ENCODE data around the gene NEK1. TPM values are rescaled to one million over a fixed set of nuclear protein-coding genes. Genes with fewer than 3 reads are reported as not detected.
"Not testable (repeated sequence)": the region's sequence is repeated elsewhere in the genome, so short reads cannot be mapped to it uniquely, and the experiment has no call there.

NEK1 gene
- total and polyA plus RNA-seq, 7 donors, result 3.0 to 8.8 (median 7.6) TPM

- ATAC-seq (no peak), DNase-seq (no peak)
- H3K27ac ChIP-seq, result no peak overlapping the region
- no peak for TF ChIP-seq CTCF (IDR thresholded peaks at IDR 0.05)
- intact Hi-C loops (cut with DNase I), result no loop called here
- no peak overlapping the region for H3K4me3 ChIP-seq
- H3K4me1 ChIP-seq, result no peaks in the 10 kb centered on the region
- H3K9me3 ChIP-seq, result no peaks in the 10 kb centered on the region
- H3K36me3 ChIP-seq (ENCODE audit: insufficient read depth in 1 of 2, low read depth in 1 of 2), result peaks cover 0 to 8% of the 10 kb centered on the region in 2 donors
- H3K27me3 ChIP-seq (ENCODE audit: insufficient read depth in 3 of 3, low read length in 2 of 3), result no peaks in the 10 kb centered on the region
Observed at GRCh38 chr4:169523796-169524195, 88.6 kb downstream of the NEK1 start.

GRCh38 chr4:169510617-169511016, 101.8 kb downstream of the NEK1 start:
- 86 to 94% (median 87%) methylated on average over 3 of the region's 3 CpGs for WGBS, 3 donors
- H3K4me3 ChIP-seq, result no peak overlapping the region
- H3K4me1 ChIP-seq, result no peaks in the 10 kb centered on the region
- H3K9me3 ChIP-seq, result no peaks in the 10 kb centered on the region
- no peaks in the 10 kb centered on the region for H3K27me3 ChIP-seq (ENCODE audit: insufficient read depth in 3 of 3, low read length in 2 of 3)
- ATAC-seq, result no peak
- intact Hi-C loops (cut with DNase I), result no loop called here
- peaks cover 0 to 22% of the 10 kb centered on the region in 2 donors for H3K36me3 ChIP-seq (ENCODE audit: insufficient read depth in 1 of 2, low read depth in 1 of 2)
- TF ChIP-seq CTCF (IDR thresholded peaks at IDR 0.05), result no peak
- H3K27ac ChIP-seq, result no peak overlapping the region
- DNase-seq, result no peak

GRCh38 chr4:169506903-169507302, 105.5 kb downstream of the NEK1 start:
- TF ChIP-seq CTCF (IDR thresholded peaks at IDR 0.05), result no peak
- ATAC-seq, result no peak
- H3K9me3 ChIP-seq, result peaks cover 4% of the 10 kb centered on the region

GRCh38 chr4:169499907-169500306, 112.5 kb downstream of the NEK1 start:
- H3K27me3 ChIP-seq (ENCODE audit: insufficient read depth in 3 of 3, low read length in 2 of 3); DNase-seq; H3K4me1 ChIP-seq; H3K9me3 ChIP-seq; H3K27ac ChIP-seq; ATAC-seq; intact Hi-C loops (cut with DNase I); H3K4me3 ChIP-seq: not testable (repeated sequence)
- 97 to 100% (median 99%) methylated on average over 9 to 11 of the region's 11 CpGs for WGBS, 3 donors
- peaks cover 3 to 11% of the 10 kb centered on the region in 2 donors for H3K36me3 ChIP-seq (ENCODE audit: insufficient read depth in 1 of 2, low read depth in 1 of 2)

More at GRCh38 chr4:169506903-169507302, 105.5 kb downstream of the NEK1 start:
- intact Hi-C loops (cut with DNase I), result no loop called here
- H3K4me3 ChIP-seq, result no peak overlapping the region
- H3K27me3 ChIP-seq (ENCODE audit: insufficient read depth in 3 of 3, low read length in 2 of 3), result no peaks in the 10 kb centered on the region
- no peak for DNase-seq
- no peak overlapping the region for H3K27ac ChIP-seq
- 86 to 89% (median 87%) methylated on average over 2 of the region's 2 CpGs for WGBS, 3 donors
- peaks cover 3 to 27% of the 10 kb centered on the region in 2 donors for H3K36me3 ChIP-seq (ENCODE audit: insufficient read depth in 1 of 2, low read depth in 1 of 2)
- no peaks in the 10 kb centered on the region for H3K4me1 ChIP-seq

GRCh38 chr4:169494234-169494633, 118.1 kb downstream of the NEK1 start:
- WGBS, 3 donors, result 95% methylated on average over 3 of the region's 3 CpGs
- not testable (repeated sequence) for ATAC-seq
- intact Hi-C loops (cut with DNase I), result loop anchor here in 1 of 2 donors (5.0 kb wide), 1 partner anchor 567 kb away; no protein-coding TSS in a partner anchor

GRCh38 chr4:169493164-169493524, 119.2 kb downstream of the NEK1 start:
- intact Hi-C loops (cut with DNase I), result loop anchor here (2.0 to 5.0 kb wide), 2 partner anchors 566 to 570 kb away; no protein-coding TSS in a partner anchor
- no peaks in the 10 kb centered on the region for H3K9me3 ChIP-seq
- H3K4me1 ChIP-seq, result no peaks in the 10 kb centered on the region
- ATAC-seq (no peak), DNase-seq (no peak)
- H3K4me3 ChIP-seq, result no peak overlapping the region
- H3K36me3 ChIP-seq (ENCODE audit: insufficient read depth in 1 of 2, low read depth in 1 of 2), result no peaks in the 10 kb centered on the region
- TF ChIP-seq CTCF (IDR thresholded peaks at IDR 0.05), result no peak
- H3K27me3 ChIP-seq (ENCODE audit: insufficient read depth in 3 of 3, low read length in 2 of 3), result no peaks in the 10 kb centered on the region
- 60 to 74% (median 73%) methylated on average over 2 of the region's 2 CpGs for WGBS, 3 donors
- H3K27ac ChIP-seq, result no peak overlapping the region

More at GRCh38 chr4:169494234-169494633, 118.1 kb downstream of the NEK1 start:
- H3K36me3 ChIP-seq (ENCODE audit: insufficient read depth in 1 of 2, low read depth in 1 of 2); H3K27ac ChIP-seq; H3K9me3 ChIP-seq; H3K27me3 ChIP-seq (ENCODE audit: insufficient read depth in 3 of 3, low read length in 2 of 3); DNase-seq; H3K4me3 ChIP-seq; H3K4me1 ChIP-seq: not testable (repeated sequence)

Measured in psoas muscle (tissue), 8 donors.